22Rv1 (cell line): ENCODE measurements around the gene SLC38A10.

ENCODE experiments used
- H3K27ac ChIP-seq: fragments of 450-650 bp; 2 replicates; pipeline ENCODE4 v1.5.1; 2017
- ZFX ChIP-seq: fragments of 450-650 bp; IDR thresholded peaks from 2 replicates; pipeline ENCODE4 v1.6.1; 2017; ENCODE audit warnings: antibody characterized with exemption, borderline replicate concordance
- TF ChIP-seq, protein P1 (sequence below): fragments of 450-650 bp; IDR thresholded peaks from 2 replicates; pipeline ENCODE4 v1.5.1; 2017; ENCODE audit warnings: mild to moderate bottlenecking

The SLC38A10 gene

DNA sequence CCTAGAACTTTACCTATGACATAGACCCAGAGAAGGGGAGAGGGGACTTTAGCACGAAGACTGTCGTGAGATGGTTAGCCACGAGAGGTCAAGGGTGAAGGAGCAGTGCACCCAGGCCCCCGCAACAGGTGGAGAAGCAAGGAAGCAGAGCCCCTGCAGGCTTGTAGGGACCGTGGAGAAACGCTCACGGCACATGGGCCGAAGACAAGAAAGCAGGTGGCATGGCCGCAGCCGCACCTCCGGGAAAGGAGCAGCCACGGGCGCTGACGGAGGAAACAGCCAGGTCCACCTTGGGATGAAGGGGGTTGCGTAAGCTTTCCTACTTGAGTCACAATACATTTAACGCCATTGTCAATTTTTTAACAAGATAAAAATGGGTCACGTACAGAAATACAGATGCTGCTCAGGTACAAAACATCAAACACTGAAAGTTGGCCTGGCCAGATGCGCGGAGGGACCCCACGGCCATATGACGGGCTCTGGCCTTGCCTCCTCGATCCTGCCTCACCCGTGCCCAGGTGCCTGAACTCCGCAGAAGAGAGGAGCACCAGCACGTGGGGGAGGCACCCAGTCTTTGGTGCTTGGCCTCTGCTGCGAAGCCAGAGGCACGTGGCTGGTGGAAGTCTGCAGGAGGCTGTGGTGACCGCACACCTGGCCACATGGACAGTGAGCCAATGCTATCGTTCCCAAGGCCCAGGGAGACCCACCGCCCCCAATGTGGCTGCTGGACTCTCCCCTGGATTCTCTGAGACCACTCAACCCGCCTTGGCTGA, 21.2 kb downstream of the SLC38A10 start:
- TF ChIP-seq, protein P1, sequence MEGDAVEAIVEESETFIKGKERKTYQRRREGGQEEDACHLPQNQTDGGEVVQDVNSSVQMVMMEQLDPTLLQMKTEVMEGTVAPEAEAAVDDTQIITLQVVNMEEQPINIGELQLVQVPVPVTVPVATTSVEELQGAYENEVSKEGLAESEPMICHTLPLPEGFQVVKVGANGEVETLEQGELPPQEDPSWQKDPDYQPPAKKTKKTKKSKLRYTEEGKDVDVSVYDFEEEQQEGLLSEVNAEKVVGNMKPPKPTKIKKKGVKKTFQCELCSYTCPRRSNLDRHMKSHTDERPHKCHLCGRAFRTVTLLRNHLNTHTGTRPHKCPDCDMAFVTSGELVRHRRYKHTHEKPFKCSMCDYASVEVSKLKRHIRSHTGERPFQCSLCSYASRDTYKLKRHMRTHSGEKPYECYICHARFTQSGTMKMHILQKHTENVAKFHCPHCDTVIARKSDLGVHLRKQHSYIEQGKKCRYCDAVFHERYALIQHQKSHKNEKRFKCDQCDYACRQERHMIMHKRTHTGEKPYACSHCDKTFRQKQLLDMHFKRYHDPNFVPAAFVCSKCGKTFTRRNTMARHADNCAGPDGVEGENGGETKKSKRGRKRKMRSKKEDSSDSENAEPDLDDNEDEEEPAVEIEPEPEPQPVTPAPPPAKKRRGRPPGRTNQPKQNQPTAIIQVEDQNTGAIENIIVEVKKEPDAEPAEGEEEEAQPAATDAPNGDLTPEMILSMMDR, result no peak
- TF ChIP-seq ZFX, result no peak
- H3K27ac ChIP-seq, result no peak overlapping the region

GRCh38 chr17:81272616-81273015, 22.5 kb downstream of the SLC38A10 start:
- no peak for TF ChIP-seq ZFX
- TF ChIP-seq, protein P1, result no peak
- H3K27ac ChIP-seq, result no peak overlapping the region

DNA sequence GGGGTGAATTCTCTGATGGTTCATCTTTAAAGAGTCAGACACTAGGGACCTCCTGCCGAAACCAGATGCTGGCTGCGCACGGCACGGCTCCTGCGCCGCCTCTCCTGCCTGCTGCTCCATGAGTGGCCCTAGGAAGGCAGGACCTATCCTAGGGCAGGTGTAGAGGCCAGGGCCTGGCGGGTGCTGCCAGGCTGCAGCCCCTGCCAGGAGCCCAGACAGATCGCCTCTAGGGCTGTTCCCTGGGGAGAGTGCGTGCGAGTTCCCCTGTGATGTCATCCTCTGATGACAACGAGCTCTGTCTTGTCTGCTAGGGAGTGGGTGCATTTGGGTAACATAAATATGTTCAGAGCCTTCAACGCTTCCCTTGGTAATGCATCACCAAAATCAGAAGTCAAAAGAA, 23.9 kb downstream of the SLC38A10 start:
- TF ChIP-seq, protein P1, result no peak
- TF ChIP-seq ZFX, result no peak
- H3K27ac ChIP-seq, result no peak overlapping the region

DNA sequence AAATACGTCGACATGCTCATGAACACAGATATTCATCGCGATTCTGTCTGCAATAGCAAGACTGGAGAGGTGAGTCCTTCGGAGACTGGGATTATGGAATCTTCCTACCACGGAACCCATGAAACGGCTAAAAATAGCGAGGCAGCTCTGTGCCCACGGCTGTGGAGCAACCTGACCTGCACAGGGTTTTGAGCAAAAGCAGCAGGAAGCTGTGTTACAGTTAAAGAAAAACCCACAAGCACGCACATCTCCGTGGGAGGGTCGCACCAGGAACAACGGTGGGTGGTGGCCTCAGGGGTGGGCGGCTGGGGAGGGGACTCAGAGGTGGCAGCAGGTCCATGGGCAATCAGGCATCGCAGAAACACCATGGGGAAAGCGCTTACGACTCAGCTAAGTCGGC, 24.8 kb downstream of the SLC38A10 start:
- no peak overlapping the region for H3K27ac ChIP-seq
- TF ChIP-seq ZFX, result no peak
- TF ChIP-seq, protein P1, result no peak

- H3K27ac ChIP-seq, result no peak overlapping the region; the same call in 1 of the 2 replicates
- TF ChIP-seq, protein P1, result no peak
- no peak for TF ChIP-seq ZFX
Measured at GRCh38 chr17:81267390-81268067, 27.6 kb downstream of the SLC38A10 start.

DNA sequence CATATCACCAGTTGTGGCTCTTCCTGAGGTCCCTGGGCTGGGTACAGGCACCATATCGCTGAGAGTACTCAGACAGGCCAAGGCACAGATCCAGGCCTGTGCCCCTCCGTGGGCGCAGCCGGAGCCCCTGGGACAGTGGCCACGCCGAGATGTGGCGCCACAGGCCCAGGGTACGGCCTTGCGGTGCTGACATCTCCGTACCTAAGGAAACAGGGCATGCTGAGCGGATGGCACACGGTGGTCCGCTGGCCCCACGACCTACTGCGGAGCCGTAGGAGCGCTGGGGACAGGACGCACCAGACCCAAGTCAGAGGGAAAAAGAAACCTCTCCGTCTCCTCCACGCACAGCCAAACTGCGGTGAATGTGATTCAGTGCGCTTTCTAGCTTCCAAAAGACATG, 29.5 kb downstream of the SLC38A10 start:
- TF ChIP-seq, protein P1, result no peak
- no peak for TF ChIP-seq ZFX
- H3K27ac ChIP-seq, result no peak overlapping the region

- TF ChIP-seq, protein P1, result no peak
- TF ChIP-seq ZFX, result no peak
Measured at GRCh38 chr17:81264640-81265039, 30.5 kb downstream of the SLC38A10 start.

More at GRCh38 chr17:81264640-81265039, 30.5 kb downstream of the SLC38A10 start:
- H3K27ac ChIP-seq, result no peak overlapping the region
